Measurements from ENCODE around the gene KIAA1328.

DNA sequence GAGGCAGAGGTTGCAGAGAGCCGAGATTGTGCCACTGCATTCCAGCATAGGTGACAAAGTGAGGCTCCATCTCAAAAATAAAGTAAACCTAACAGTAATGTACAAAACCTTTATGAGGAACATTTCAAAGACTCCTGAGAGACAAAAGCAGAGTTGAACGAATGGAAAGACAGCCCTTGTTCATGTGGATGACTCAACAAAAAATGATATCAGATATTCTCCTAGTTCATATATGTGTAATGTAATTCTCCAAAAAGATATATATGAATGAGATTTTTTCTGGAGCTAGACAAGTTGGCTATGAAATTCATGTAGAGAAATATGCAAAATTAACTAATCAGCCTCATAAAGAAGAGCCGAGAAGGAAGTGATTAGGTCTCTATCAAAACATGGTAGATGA lies 61.7 kb downstream of the KIAA1328 start:
- TF ChIP-seq, protein P1, sequence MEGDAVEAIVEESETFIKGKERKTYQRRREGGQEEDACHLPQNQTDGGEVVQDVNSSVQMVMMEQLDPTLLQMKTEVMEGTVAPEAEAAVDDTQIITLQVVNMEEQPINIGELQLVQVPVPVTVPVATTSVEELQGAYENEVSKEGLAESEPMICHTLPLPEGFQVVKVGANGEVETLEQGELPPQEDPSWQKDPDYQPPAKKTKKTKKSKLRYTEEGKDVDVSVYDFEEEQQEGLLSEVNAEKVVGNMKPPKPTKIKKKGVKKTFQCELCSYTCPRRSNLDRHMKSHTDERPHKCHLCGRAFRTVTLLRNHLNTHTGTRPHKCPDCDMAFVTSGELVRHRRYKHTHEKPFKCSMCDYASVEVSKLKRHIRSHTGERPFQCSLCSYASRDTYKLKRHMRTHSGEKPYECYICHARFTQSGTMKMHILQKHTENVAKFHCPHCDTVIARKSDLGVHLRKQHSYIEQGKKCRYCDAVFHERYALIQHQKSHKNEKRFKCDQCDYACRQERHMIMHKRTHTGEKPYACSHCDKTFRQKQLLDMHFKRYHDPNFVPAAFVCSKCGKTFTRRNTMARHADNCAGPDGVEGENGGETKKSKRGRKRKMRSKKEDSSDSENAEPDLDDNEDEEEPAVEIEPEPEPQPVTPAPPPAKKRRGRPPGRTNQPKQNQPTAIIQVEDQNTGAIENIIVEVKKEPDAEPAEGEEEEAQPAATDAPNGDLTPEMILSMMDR (IDR thresholded peaks at IDR 0.05) = no peak
- TF ChIP-seq POLR2A (IDR thresholded peaks at IDR 0.05) = no peak
